Cardiac muscle cell (in vitro differentiated cells and primary cell): ENCODE measurements around the gene UTS2R. TPM values are rescaled to one million over a fixed set of nuclear protein-coding genes. Genes with fewer than 3 reads are reported as not detected.

Source experiments
- DNase-seq, 2 donors: peaks; one replicate each; pipeline versions ENCODE4 v3.0.0 to v3.0.0-alpha.2; 2010 to 2017; ENCODE audit warnings: low read depth in 1 of 2, low spot score in 1 of 2
- H3K27ac ChIP-seq: fragments of 200-600 bp; sonication (generic); 2 replicates; pipeline ENCODE4 v1.5.1; 2016
- H3K27me3 ChIP-seq: fragments of 200-600 bp; sonication (generic); 2 replicates; pipeline ENCODE4 v1.6.0; 2016; ENCODE audit warnings: control low read depth
- H3K36me3 ChIP-seq: fragments of 200-600 bp; sonication (generic); 2 replicates; pipeline ENCODE4 v1.5.1; 2016; ENCODE audit warnings: control low read depth
- H3K4me1 ChIP-seq: fragments of 200-600 bp; sonication (generic); 2 replicates; pipeline ENCODE4 v1.8.1; 2017; ENCODE audit warnings: low read depth, mild to moderate bottlenecking, mixed run types
- H3K4me3 ChIP-seq: fragments of 200-600 bp; sonication (generic); 2 replicates; pipeline ENCODE4 v1.5.1; 2016; ENCODE audit warnings: mild to moderate bottlenecking
- H3K9me3 ChIP-seq: fragments of 200-600 bp; sonication (generic); 2 replicates; pipeline ENCODE4 v1.5.1; 2017; ENCODE audit warnings: low read depth, mild to moderate bottlenecking, control low read depth
- CTCF ChIP-seq: IDR thresholded peaks from 2 replicates; pipeline ENCODE4 v1.5.1; 2012; ENCODE audit warnings: low read depth, mild to moderate bottlenecking, low read length
- polyA plus RNA-seq: library from polyadenylated mRNA; unstranded; fragments of >200 nt; fragmentation: Nextera tagmentation; extraction: Ambion mirVana; gene quantifications from 2 replicates; pipeline ENCODE4 v1.2.1, GENCODE V29; 2016
- total RNA-seq: library from RNA; depleted of rRNA; stranded (reverse); fragments of >200 nt; gene quantifications from 2 replicates; pipeline ENCODE4 v1.2.3, GENCODE V29; 2016

UTS2R gene
- total and polyA plus RNA-seq, 2 experiments from 2014 or later: 4.1 to 10.8 TPM

- Histone ChIP-seq H3K9me3 (no peaks in the 10 kb centered on the region), H3K27ac (no peak overlapping the region)
These were observed 31.7 kb upstream of the UTS2R start for GRCh38 chr17:82339634-82340580.

GRCh38 chr17:82342361-82343079 lies 29.0 kb upstream of the UTS2R start:
- no peak for TF ChIP-seq CTCF
- Histone ChIP-seq H3K27me3 (peaks cover 20% of the 10 kb centered on the region), H3K36me3 (no peaks in the 10 kb centered on the region), H3K9me3 (no peaks in the 10 kb centered on the region), H3K4me1 (no peaks in the 10 kb centered on the region), H3K27ac (no peak overlapping the region), H3K4me3 (no peak overlapping the region)
- no peak for DNase-seq

More at GRCh38 chr17:82339634-82340580, 31.7 kb upstream of the UTS2R start:
- no peak for DNase-seq
- Histone ChIP-seq H3K27me3 (peaks cover 43% of the 10 kb centered on the region), H3K4me3 (no peak overlapping the region), H3K36me3 (no peaks in the 10 kb centered on the region), H3K4me1 (peaks cover 3% of the 10 kb centered on the region)
- TF ChIP-seq CTCF: no peak

- no peaks in the 10 kb centered on the region for H3K9me3 ChIP-seq
- TF ChIP-seq CTCF: no peak
- H3K27me3 ChIP-seq: peaks cover 9% of the 10 kb centered on the region
- H3K4me3 ChIP-seq: no peak overlapping the region
- no peaks in the 10 kb centered on the region for H3K4me1 ChIP-seq
- H3K36me3 ChIP-seq: no peaks in the 10 kb centered on the region
- DNase-seq: no peak
- no peak overlapping the region for H3K27ac ChIP-seq
These were observed 28.0 kb upstream of the UTS2R start for GRCh38 chr17:82343560-82343959.

- Histone ChIP-seq H3K4me3 (no peak overlapping the region), H3K9me3 (no peaks in the 10 kb centered on the region), H3K27me3 (peaks cover 3% of the 10 kb centered on the region), H3K27ac (no peak overlapping the region), H3K36me3 (no peaks in the 10 kb centered on the region), H3K4me1 (no peaks in the 10 kb centered on the region)
- TF ChIP-seq CTCF: no peak
- no peak for DNase-seq
These were observed 27.2 kb upstream of the UTS2R start for GRCh38 chr17:82344175-82344907.
